ENCODE results near the gene ZNF629. TPM values are rescaled to one million over a fixed set of nuclear protein-coding genes. Genes with fewer than 3 reads are reported as not detected.
A peak's percentile ranks its signal among the peaks of the same experiment; 100 is the strongest.
"Not testable (repeated sequence)": the region's sequence is repeated elsewhere in the genome, so short reads cannot be mapped to it uniquely, and the experiment has no call there.

Gene ZNF629
- 10 to 100 TPM; 10.1 to 11.2 TPM for total RNA-seq
- long read RNA-seq, donor 1, partial matches to known transcripts = 0 of 8 reads
- long read RNA-seq, donor 1, other reads (novel, unspliced or antisense) = 8 of 8 reads
- long read RNA-seq, donor 2, partial matches to known transcripts = 0 of 6 reads
- long read RNA-seq, donor 2, other reads (novel, unspliced or antisense) = 6 of 6 reads

- DNase-seq (ENCODE audit: low spot score) = peak; percentile 89
- intact Hi-C loops (cut with DNase I) = no loop called here
Measured at GRCh38 chr16:30786936-30787612, at the start of gene ZNF629. ZNF629 (minus strand) TSS chr16:30787205; CDS start chr16:30784482, 2,723 bp downstream.

DNA sequence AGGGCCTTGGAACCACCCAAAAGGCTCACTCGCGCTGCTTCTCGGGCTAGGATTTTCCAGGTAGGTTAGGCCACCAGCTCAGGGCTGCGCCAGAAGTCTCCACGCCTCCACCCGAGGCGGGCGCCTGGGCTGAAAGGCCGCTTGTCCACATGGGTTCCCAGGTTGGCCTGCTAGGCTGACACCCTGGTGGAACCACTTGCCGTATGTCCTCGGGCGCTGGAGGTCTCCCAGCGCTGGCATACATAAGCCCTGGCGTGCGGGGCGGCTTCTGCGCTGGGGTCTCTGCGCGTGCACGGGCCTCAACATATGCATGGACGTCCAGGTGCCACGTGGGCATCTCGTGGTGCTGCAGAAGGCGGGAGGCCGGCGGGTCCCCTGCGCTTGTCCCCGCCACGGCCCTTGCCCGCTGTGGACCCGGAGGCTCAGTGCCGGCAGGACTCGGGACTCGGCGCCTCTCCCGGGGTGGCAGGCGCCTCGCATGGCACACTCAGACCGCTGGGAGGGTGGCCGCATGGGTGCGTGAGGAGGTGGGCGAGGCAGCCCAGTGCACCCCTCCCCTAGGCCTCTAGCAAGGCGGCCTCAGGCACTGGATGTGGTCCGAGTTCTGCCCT lies 47.2 kb upstream of the ZNF629 start:
- intact Hi-C loops (cut with DNase I) = no loop called here
- no peak for DNase-seq (ENCODE audit: low spot score)

DNA sequence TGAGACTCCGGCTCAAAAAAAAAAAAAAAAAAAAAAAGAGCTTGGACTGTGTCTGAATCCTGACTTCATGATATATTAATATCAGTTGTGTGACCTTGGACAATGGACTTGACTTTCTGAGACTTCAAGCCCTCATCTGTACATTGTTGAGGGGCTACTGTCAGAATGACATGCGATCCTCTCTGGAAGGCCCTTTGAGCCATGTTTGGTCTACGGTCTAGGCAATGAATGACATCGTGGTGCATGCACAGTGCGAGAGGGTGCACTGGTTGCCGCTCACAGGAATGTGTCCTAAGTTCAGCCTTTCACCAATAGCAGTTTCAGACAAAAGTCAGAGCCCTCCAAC lies 43.0 kb upstream of the ZNF629 start:
- no peak for DNase-seq (ENCODE audit: low spot score)
- intact Hi-C loops (cut with DNase I) = no loop called here

DNA sequence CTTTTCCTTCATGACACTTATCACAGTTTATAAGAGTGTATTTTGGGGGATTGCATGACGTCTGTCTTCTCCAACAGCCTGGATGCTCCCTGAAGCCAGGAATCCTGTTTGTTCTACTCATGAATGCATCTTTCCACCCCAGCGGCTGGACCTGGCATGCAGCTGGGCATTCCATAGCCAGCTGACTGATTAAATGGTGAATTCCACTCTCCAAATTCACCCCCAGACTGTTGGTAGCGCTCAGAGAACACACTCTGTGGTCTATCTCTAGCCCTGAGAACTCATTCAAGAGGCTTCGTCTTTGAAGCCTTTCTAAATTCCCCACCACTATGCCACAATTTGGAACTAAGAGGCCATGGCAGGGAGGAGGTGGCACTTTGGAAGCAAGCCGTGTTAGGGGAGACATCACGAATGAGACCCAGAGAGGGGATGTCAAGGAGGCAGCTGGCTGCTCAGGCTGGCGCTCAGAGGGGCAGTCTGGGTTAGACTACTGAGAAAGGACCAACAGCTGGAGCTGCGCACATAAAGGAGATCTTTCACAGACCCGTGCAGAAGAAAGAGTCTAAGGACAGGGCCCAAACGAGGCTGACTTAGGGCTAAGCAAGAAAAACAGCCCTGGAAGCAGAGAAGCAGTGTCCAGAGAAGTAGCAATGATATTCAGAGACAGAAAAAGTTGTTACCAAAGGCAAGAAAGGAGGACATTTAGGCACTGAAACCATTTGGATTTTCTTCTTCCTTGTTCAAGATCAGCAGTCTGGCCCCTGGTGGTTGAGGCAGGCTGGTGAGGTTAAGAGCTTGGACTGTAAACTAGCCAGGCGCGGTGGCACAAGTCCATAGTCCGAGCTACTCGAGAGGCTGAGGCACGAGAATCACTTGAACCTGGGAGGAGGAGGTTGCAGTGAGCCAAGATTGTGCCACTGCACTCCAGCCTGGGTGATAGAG lies 42.4 kb upstream of the ZNF629 start:
- intact Hi-C loops (cut with DNase I) = loop anchor here in 1 of 2 donors (10.0 kb wide), 1 partner anchor 1055 kb away; the partner anchor contains the start of gene ZG16
- DNase-seq (ENCODE audit: low spot score) = no peak

- intact Hi-C loops (cut with DNase I) = loop anchor here in 1 of 2 donors (10.0 kb wide), 1 partner anchor 1047 kb away; the partner anchor contains the start of gene ZG16
- DNase-seq (ENCODE audit: low spot score) = no peak
Measured at GRCh38 chr16:30821891-30822290, 34.9 kb upstream of the ZNF629 start.

- not testable (repeated sequence) for DNase-seq (ENCODE audit: low spot score)
- intact Hi-C loops (cut with DNase I) = loop anchor here in 1 of 2 donors (10.0 kb wide), 1 partner anchor 1047 kb away; the partner anchor contains the start of gene ZG16
Measured at GRCh38 chr16:30821441-30821840, 34.4 kb upstream of the ZNF629 start.

DNA sequence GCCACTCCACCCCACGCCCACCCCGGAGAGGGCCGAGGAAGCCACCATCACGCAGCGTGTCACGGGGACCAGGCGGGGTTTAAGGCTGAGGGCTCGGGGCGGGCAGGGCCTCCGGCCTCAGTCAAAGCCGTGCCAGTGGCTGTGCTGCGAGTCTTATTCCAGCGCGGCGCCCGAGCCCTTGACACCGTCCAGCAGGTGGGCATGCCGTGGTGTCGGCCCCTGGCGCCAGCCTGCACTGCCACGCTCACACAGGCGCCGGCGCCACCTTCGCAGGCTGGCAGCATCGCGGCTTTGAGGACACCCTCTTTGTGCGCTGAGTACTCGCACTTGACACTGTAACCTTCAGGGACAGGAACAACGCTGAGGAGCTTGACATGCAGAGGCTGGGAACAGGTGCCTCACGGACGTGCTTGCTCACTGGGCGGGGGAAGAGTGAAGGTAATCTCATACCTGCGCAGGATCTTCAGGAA lies 34.0 kb upstream of the ZNF629 start:
- intact Hi-C loops (cut with DNase I) = loop anchor here in 1 of 2 donors (10.0 kb wide), 1 partner anchor 1046 kb away; the partner anchor contains the start of gene ZG16
- no peak for DNase-seq (ENCODE audit: low spot score)

- intact Hi-C loops (cut with DNase I) = loop anchor here in 1 of 2 donors (10.0 kb wide), 1 partner anchor 72 kb away; the partner anchor contains the start of gene PHKG2
- no peak for DNase-seq (ENCODE audit: low spot score)
Measured at GRCh38 chr16:30816769-30817168, 29.8 kb upstream of the ZNF629 start.

DNA sequence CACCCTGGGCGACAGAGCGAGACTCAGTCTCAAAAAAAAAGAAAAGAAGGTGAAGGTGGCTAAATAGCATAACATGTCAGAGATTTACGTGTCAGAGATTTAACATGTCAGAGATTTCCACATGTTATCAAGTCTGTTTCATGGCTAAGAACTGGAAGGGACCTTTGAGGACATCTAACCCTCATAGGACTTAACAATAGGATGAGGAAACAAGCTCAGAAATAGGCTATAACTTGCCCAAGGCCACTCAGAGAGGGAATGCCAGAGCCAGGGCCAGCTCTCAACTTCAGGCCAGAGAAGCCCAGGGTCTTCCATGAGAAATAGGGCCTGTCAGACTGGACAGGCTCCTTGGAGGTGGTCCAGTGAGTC lies 26.8 kb upstream of the ZNF629 start:
- no peak for DNase-seq (ENCODE audit: low spot score)
- intact Hi-C loops (cut with DNase I) = loop anchor here in 1 of 2 donors (10.0 kb wide), 1 partner anchor 69 kb away; the partner anchor contains the start of gene PHKG2

GRCh38 chr16:30809675-30810074 lies 22.7 kb upstream of the ZNF629 start:
- DNase-seq (ENCODE audit: low spot score) = not testable (repeated sequence)
- intact Hi-C loops (cut with DNase I) = loop anchor here in 1 of 2 donors (10.0 kb wide), 1 partner anchor 65 kb away; the partner anchor contains the start of gene PHKG2

DNA sequence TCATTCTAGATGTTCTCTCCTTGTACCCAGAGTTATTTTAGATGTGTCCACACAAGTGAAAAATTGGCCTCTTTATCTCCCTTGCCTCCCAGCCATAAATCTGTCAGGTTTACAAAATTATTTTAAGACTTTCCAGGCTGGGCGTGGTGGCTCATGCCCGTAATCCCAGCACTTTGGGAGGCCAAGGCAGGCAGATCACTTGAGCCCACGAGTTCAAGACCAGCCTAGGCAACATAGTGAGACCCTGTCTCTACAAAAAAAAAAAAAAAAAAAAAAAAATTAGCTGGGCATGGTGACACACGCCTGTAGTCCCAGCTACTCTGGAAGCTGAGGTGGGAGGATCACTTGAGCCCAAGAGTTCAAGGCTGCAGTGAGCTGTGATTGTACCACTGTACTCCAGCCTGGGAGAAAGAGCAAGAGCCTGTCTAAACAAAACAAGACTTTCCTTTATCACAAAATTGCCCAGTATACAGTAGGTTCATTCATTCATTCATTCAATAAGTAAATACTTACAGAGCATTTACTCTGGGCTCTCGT lies 22.0 kb upstream of the ZNF629 start:
- DNase-seq (ENCODE audit: low spot score); intact Hi-C loops (cut with DNase I): not testable (repeated sequence)

- intact Hi-C loops (cut with DNase I) = no loop called here
- DNase-seq (ENCODE audit: low spot score) = no peak
Measured at GRCh38 chr16:30808146-30808545, 21.1 kb upstream of the ZNF629 start.

DNA sequence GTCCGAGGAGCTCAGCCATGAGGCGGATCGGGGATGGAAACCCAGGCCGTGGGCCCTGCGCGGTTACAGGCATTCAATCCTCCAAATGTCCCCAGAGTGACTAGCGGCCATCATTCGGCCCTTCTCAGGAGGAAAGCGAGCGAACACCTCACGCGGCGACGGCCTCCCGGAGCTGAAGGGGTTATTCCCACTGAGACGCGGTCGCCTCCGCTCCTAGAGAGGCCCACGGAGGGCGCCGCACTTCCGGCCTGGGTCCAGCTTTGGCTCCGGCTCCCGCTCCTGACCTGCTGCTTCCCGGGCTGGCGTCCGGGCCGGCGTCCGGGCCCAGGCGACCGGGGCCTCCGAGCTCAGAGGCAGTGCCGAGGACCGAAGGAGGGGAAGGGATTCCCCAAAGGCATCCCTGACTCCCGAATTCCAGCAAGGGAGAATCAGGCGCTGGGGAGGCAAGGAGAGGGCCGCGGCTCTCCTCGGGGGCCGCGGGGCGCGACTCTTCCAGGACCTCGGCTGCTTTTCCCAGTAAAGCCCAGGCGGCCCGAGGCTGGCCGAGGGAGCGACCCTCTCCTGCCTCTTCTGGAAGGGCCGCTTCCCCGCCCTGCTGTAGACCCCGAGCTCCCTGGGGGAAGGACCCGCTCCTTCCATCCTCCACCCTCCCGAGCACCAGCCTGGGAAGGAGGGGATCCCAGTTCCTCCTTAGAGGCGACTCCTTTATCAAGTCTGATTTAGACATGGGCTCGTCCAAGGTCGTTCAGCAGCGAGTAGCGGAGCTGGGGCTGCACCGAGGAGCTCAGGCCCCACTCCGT lies 18.6 kb upstream of the ZNF629 start:
- intact Hi-C loops (cut with DNase I) = no loop called here
- peak; percentile 97 for DNase-seq (ENCODE audit: low spot score)

DNA sequence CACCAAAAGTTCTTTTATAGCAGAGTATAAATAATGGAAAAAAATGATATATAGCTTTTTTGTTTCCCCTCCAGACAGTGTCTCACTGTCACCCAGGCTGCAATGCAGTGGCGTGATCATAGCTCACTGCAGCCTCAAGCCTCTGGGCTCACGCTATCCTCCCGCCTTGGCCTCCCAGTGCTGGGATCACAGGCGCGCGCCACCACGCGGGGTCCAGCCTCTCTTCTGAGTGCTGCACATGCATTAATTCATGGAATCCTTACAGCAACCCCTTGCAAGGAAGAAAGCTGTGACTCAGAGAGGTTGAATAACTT lies 18.0 kb upstream of the ZNF629 start:
- no peak for DNase-seq (ENCODE audit: low spot score)
- intact Hi-C loops (cut with DNase I) = no loop called here

- intact Hi-C loops (cut with DNase I) = no loop called here
- no peak for DNase-seq (ENCODE audit: low spot score)
Measured at GRCh38 chr16:30802936-30803335, 15.9 kb upstream of the ZNF629 start.

- DNase-seq (ENCODE audit: low spot score) = no peak
- intact Hi-C loops (cut with DNase I) = no loop called here
Measured at GRCh38 chr16:30797670-30798309, 10.8 kb upstream of the ZNF629 start.

DNA sequence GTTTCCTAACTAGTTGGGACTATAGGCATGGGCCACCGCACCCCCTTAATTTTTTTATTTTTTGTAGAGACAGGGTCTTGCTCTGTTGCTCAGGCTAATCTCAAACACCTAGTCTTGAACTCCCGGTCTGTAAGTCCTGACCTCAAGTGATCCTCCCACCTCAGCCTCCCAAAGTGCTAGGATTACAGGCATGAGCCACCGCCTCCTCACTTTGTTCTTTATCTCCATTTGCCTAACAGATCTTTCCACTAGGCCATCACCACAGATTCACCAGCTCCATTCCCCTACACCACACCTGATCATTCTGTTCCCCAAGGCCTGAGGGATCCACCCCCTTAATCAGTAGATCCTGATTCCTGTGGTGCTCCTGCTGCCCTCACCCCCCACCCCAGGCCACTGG lies 7.6 kb upstream of the ZNF629 start:
- DNase-seq (ENCODE audit: low spot score) = no peak
- intact Hi-C loops (cut with DNase I) = no loop called here

Measured in posterior vena cava (tissue), 2 donors.